GM18526 (cell line): ENCODE results near the gene TMEM242.

Experiments used
- POLR2A ChIP-seq: IDR thresholded peaks from 3 replicates; pipeline ENCODE4 v1.6.1; 2011; ENCODE audit not compliant: insufficient read length; ENCODE audit errors: extremely low read depth

The TMEM242 gene

DNA sequence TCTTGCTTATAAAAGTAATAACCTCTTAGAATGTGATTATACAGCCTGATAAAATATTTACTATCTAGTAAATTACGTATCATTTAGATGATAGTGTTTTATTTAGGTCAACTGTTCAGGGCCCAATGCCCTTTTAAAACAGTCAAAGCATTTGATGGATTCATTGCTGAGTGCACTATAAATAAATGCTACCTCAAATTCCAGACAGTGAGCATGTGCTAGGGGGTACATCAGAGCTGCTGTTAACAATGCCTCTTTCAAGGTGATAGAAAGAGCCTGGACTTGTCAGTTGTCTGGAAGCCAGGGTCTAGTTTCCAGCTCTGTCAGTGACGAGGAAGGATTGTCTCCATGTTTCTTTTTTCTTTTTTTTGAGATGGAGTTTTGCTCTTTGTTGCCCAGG is 7.5 kb upstream of the TMEM242 start:
- TF ChIP-seq POLR2A: no peak

DNA sequence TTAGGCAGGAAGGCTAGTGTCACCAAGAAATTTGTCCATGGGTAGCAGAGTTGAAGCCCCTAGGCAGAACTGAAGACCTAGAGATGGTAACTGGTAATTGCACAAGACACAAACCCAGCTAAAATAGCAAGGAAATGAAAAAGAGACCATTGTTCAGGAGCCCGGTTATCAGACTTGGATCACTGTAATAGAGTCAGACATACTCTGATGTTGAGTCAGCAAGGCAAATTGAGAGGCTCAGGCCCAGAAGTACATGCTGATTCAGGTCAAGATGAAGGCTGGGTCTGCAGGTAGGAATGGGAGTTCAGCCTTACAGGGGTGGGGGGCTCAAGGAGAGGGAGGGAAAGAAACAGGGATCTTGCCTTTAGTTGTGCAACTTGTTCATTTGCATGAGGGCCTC is 6.5 kb upstream of the TMEM242 start:
- TF ChIP-seq POLR2A: no peak

DNA sequence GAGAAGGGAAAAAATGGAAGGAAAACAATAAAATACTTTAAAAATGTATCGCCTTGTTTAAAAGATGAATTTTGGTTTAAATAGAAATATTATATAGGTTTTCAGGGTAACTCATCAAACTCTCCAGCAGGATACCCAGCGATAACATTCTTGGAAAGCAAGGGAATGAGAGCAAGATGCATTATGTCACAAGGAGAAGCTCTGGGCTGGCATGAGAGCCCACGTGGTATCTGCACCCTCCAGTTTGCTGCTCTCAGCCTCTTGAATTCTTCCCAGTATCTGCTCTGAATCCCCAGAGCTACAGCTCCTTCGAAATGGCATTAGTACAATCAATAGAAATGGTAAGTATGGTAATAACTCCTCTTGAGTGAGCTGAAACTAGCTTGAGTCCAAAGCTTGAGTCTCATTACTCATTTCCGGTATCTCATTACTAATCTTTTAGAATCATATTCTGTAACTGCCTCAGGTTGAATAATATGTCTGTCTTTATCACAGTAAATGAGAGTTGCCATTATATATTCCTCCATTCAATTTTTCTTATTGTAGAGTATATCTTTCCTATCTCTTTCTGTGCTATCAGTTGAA is 4.9 kb upstream of the TMEM242 start:
- TF ChIP-seq POLR2A: no peak

DNA sequence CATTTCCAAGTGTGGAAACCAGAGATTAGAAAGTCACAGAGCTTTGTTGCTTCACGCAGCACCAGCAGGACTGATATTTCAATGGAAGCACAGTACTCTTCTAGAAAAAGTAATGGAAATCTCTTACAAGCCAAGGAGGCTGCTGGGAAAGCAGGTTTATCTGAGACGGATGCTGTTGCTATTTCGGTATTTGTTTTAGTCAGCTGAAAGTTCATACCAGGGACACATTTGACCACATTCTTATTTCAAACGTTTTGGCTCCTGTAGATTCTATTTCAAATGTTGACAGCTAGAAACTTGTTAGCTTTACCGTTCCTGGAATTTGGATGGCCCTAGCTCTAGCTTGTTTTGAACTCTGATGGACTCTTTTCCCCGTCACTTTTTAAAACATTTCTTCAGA is 3.7 kb upstream of the TMEM242 start:
- no peak for TF ChIP-seq POLR2A

- TF ChIP-seq POLR2A: no peak
Measured at GRCh38 chr6:157325069-157325805, 1.9 kb upstream of the TMEM242 start.

GRCh38 chr6:157323966-157324300 is 614 bp upstream of the TMEM242 start:
- no peak for TF ChIP-seq POLR2A

GRCh38 chr6:157322792-157323254 is 496 bp downstream of the TMEM242 start:
- TF ChIP-seq POLR2A: no peak

GRCh38 chr6:157316871-157317814 is 6.2 kb downstream of the TMEM242 start:
- no peak for TF ChIP-seq POLR2A

- TF ChIP-seq POLR2A: no peak
Measured at GRCh38 chr6:157314705-157315321, 8.5 kb downstream of the TMEM242 start.

DNA sequence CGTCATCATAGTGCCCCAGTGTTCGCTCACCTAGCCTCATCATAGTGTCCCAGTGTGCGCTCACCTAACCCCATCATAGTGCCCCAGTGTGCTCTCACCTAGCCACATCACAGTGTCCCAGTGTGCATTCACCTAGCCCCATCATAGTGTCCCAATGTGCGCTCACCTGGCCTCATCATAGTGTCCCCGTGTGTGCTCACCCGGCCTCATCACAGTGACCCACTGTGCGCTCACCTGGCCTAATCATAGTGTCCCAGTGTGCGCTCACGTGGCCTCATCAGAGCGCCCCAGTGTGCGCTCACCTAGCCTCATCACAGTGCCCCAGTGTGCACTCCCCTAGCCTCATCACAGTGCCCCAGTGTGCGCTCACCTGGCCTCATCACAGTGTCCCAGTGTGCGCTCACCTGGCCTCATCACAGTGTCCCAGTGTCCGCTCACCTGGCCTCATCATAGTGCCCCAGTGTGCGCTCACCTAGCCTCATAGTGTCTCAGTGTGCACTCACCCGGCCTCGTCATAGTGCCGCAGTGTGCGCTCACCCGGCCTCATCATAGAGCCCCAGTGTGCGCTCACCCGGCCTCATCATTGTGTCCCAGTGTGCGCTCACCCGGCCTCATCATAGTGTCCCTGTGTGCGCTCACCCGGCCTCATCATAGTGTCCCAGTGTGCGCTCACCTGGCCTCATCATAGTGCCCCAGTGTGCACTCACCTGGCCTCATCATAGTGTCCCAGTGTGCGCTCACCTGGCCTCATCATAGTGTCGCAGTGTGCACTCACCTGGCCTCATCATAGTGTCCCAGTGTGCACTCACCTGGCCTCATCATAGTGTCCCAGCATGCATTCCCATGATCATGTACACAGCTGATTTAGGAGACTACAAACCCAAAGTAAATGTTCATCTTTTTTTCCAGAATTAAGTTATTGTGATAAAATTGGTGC is 9.5 kb downstream of the TMEM242 start:
- no peak for TF ChIP-seq POLR2A

- TF ChIP-seq POLR2A: no peak
Measured at GRCh38 chr6:157312757-157313156, 10.6 kb downstream of the TMEM242 start.

DNA sequence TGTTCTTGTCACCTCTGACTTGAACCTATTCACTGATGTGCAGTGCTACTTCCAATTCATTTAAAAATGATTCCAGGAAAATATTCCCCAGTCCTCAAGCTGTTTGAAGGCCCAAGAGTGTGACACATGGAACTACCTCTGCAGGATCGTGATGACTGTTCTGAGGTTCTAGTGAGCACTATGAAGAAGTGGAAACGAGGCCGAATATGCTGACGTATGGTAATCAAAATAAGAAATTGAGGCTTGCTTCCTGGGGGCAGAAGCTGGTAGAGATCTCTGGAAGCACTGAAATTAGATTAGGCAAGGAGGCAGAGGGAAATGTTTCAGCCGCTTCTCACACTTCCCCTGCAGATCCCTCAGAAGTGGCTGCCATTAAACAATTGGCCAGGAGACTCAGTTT is 15.7 kb downstream of the TMEM242 start:
- no peak for TF ChIP-seq POLR2A

DNA sequence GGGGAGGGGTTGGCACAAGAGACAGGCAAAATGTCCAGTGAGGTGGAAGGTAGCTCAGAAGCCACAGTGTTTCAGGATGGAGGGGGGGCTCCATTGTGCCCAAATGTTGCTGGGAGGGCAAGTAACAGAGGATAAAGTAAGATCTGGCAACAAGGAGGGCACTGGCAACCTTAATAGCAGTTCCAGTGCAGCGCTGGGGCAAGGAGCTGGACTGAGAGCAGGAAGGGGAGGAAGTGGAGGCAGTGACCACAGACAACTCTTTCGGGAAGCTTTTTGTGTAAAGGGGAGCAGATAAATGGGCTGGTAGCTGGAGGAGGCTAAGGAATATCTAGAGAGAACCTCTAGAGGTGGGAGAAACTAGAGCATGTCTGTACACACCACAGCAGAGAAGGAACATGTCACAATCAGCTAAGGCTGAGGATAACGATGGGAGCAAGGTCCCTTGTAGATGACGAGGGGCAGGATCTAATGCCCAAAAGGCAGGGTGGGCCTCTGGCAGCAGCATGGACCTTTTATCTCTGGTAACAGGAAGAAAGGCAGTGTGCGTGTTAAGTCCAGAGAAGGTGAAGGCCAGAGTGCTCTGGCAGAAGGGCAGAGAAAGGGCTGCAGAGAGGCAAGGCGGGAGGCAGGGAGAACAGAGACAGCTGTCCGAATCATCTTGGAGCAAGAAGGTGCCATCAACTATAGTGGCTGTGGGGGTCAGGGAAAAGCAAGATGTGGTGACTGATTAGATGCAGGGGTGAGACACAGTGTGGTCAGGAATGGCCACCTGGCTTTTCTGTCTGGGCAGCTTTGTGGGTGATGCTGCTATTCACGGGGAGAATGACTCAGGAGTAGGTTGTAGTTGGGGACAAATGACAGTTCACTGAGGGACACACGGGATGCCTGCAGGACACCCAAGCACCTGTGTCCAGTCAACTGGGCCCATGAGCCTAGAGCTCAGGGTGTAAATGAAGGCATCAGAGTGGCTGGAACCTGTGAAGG is 17.4 kb downstream of the TMEM242 start:
- no peak for TF ChIP-seq POLR2A
